Measurements from ENCODE around the gene PNKD. TPM values are rescaled to one million over a fixed set of nuclear protein-coding genes. Genes with fewer than 3 reads are reported as not detected.
A peak's percentile ranks its signal among the peaks of the same experiment; 100 is the strongest.

Gene PNKD
- total and polyA plus RNA-seq, 2 of the 8 experiments (the other 6 are each of a cell fraction or from before 2014, with no cell fraction given) = 43.9 to 65.4 TPM

DNA sequence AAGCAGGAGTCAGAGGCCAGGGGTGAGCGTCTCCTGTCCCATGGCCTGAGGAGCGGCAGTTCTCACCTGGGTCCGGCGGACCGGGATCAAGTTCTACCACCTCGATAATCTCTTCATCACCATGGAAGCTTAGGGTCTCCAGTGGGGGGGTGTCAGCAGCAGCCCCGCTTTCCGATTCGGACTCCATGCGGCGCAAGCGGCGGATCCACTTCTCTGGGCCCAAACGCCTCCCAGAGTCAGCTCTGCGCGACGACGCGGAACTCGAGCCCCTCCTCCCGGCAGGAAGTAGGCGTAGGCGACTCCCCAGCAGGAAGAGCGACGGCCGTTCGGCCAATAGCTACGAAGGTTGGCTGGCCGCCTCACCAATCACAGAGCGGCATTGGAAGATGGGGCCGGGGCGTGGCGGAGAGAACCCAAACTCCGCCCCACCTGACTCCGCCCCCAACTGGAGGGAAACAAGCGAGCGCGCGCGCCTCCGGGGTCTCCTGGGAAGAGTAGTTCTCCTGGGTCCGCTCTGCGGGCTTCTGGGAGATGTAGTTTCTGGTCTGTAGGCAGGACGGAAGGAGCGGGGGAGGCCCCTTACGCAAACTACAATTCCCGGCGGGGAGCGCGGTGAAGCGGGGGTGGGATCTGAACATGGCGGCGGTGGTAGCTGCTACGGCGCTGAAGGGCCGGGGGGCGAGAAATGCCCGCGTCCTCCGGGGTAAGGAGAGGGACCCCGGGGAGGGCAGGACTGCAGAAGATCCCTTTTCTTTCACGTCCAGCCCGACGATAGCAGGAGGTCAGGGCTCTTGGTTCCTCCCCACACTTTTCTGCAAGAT is at the start of gene PNKD, which contains the start of gene AAMP (continued):
- TF ChIP-seq TBP (IDR thresholded peaks at IDR 0.05; ENCODE audit: low read depth, low read length) = peak; percentile 54
- TF ChIP-seq EZH2 (IDR thresholded peaks at IDR 0.05; ENCODE audit: low read depth, low read length, severe bottlenecking) = no peak
- no peak for TF ChIP-seq CEBPB (IDR thresholded peaks at IDR 0.05; ENCODE audit: low read depth, low read length)
